CD4-positive, alpha-beta T cell treated with Interleukin-15 for 1 hour (primary cell): ENCODE results near the gene KRT81.
"Not testable (repeated sequence)": the region's sequence is repeated elsewhere in the genome, so short reads cannot be mapped to it uniquely, and the experiment has no call there.

Experiments
- DNase-seq: peaks from one replicate; pipeline ENCODE4 v3.0.0-alpha.2; 2020

KRT81 gene

DNA sequence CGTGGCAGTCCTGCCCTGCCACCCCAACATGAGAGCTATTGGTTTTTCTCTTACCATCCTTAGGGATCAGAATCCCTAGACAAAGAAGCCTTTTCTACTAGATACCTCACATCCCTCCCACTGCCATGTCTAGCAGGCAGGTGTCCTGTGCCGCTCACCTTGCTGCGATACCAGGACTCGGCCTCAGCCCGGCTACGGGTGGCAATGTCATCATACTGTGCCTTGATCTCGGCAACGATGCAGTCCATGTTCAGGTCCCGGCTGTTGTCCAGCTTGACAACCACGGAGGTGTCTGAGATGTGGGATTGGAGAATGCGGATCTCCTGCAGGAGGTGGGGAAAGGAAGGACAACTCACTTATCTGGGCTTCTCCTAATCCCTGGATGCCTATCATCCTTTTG is 25.4 kb upstream of the KRT81 start:
- DNase-seq, result no peak

DNA sequence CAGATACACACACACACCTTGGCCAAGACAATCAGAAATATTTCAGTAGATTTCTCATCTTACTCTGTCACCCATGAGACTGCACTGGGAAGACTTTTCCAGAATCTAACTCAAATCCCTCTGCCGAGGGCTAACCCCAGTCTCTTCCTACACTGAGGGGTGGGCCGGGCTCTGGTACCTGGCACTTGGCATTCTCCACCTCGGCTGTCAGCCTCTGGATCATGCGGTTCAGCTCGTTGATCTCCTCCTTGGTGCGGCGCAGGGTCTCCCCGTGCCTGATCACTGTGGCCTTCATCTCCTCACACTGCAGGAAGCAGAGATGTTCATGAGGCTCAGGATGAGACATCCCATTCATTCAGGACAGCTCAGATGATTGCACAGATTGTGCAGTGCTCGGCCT is 25.0 kb upstream of the KRT81 start:
- no peak for DNase-seq

DNA sequence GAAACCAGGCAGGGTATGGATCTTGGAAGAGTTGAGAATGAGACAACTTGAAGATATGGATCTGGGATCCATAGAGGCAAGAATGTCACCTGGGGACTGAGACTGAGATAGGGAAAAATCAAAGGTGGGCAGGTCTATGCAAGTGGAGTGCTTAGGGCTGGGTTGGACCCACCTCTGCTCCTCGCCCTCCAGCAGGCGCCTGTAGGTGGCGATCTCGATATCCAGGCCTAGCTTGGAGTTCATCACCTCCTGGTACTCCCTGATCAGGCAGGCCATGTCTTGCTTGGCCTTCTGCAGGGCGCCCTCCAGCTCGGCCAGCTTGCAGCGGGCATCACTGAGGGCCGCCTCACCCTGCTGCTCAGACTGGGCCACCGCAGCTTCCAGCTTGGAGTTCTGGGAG is 24.4 kb upstream of the KRT81 start:
- not testable (repeated sequence) for DNase-seq

DNA sequence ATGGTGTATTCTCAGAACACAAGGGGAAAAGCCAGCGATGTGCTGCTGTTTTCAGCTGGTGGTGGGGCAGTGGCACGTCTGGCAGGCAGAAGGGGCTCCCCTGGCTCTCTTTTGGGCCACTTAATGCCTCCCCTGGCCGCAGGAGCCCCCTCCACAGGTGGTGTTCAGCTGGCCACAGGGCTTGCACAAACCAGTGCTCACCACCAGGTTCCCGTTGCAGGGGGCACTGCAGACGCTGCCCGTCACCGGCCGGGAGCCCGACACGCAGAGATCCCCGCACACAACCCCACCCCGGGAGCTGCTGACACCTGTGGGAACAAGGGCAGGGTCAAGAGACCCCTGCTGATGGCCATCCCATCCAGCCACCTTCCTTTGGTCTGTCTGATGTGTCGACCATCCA is 23.2 kb upstream of the KRT81 start:
- no peak for DNase-seq

DNA sequence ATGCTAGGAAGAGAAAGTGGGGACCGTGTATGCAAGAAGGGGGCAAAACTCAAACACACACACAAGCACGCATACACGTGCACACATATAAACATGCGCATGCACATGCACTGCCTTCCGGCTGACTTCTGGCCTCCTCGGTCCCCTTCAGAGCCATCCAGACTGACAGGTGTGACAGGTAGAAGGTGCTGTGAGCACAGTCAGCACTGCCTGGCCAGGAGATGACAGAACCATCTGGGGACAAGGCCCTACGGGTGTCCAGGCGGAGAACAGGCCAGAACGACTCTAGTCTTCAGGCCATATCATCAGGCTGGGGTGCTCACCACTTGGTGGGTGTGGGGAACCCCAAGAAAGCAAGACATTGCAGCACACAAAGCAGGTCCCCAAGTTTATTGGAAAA is 22.6 kb upstream of the KRT81 start:
- DNase-seq, result no peak

DNA sequence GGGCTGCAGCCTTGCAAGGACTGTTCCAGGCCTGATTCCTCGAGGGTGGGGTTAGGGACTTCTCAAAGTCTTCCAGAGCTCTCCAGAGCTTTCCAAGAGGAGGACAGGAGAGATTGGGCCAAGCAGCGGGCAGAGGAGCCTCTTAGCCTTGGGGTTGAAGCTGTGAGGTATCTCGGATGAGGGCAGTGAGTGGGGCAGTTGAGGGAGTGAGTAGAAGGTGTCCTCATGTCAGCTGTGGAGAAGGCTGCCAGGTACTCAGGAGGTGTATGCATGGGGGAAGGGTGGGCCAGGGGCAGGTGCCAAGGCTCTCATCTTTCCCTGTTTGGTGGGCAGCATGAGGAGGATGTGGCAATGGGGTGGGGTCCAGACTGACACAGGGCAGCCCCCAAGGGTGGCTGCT is 22.1 kb upstream of the KRT81 start:
- DNase-seq, result no peak

DNA sequence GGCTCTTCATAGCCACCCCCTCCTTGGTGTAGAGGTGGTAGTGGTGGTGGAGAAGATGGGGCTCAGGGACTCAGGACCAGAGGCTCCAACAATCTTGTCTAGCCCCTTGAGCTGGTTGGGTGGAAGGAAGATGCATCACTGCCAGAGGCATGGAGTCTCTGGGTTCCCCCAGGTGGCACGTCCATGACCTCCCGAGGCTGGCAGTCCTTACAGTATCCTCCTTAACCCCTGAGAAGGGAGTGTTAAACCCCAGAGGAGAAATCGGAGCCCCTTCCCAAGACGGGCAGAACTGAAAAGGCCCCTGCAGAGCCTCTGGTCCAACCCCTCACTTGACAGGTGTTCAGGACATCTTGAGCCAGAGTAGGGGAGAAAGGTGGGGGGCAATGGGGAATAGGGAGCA is 20.8 kb upstream of the KRT81 start:
- no peak for DNase-seq

DNA sequence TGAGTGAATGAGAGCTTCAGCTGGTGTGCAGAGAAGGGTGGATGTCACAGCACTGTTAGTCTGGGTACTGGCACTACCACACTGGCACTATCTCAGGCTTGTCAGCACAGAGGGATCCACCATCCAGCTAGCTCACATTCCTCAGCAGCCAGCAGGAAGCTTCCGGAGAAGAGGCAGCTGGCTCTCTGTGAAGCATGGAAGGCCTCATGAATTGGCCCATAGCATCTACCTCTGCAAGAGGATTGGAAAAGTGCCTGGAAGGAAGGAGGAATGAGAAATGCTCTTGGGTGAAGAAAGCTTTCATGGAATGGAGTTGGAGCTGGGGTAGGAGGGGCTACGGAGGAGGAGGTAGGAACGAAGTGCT is 19.9 kb upstream of the KRT81 start:
- no peak for DNase-seq

DNA sequence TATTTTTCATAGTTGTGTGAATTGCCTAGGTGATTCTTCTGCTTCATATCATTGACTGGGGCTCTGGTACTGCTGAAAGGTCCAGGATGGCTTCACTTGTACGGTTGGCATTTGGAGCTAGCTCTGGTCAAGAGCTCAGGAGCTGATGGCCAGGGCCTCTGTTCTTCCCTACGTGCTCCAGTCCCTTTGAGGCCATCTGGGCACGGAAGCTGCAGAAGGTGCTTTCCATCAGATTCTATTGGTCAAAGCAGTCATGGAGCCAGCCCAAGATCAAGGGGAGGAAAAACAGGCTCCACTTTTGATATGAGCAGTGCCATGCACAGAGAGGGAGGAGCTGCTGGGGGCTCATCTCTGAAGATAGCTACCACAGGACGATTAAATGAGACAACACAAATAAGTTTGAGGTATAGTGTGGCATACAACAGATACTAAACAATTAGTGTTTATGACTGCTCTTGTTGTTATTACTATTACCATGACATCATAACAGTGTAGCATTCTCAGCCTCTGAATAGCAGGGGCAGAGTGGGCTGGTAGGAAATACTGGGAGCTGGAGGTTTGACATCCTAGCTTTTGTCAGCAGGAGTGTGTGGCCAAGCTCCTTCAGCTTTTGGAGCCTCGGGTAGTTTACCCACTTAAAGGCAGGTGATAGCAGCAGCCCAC is 19.4 kb upstream of the KRT81 start:
- no peak for DNase-seq

DNA sequence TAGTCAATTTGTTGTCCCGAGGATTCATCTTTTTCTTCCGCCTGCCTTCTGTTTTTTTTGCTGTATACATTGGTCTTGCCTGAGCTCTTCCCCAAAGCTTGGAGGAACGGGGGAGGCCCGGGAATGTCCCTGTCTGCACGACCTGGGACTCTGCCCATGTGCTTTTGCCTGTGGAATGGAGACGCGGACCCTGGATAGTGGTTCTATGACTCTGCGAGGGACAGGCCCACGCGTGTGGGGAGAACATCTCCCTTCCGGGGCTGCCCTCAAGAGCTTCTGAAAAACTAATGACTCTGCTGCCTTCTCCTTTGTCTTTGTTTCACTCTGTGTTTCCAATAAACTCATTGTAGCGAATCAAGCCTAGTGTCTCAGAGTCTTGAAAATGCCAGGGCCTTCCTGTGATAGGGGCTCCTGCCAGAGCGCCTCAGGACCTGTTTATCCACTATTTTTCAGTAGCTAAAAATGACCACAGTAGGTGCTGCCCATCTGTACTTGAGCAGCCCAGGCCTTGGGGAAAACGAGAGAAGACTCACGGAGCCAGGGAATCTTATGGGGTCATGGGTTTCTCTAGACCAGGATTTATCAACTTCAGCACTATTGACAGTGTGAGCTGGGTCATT is 17.6 kb upstream of the KRT81 start:
- no peak for DNase-seq

DNA sequence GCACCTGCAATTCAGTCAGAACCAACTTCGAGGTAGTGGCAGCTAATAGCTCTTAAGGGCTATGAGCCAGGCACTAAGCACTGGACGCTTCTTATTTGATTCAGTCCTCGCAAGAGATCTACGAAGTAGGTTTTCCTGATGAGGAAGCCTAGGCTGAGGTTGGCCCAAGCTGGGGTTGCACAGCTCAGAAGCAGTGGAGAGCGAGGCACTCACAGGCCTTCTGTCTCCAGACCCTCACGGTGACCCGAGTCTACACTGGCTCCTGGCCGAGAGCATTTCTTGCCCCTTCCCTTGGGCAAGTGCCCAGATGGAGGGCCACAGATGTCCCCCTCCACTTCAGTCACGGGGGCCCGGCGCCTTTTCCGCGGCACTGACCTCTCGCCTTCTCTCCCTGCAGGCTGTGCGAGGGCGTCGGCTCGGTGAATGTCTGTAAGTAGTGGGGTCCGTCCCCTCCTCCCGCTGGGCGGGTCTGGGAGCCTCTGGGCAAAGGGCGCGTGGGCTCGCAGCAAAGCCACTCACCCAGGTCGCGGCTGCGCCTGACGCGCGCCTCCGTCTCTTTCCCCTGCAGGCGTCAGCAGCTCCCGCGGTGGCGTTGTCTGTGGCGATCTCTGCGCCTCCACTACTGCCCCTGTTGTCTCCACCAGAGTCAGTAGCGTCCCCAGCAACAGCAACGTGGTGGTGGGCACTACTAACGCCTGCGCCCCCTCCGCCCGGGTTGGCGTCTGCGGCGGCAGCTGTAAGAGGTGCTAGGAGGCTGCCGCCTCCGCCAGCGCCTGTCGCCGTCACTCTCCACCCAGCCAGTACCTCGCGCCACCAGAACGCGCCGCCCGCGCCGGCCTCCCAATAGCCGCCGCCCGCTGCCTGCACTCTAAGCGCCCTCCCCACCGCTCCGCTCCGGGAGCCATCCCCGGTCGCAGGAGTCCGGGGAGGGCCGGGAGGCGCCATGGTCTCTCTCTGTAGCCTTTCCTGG is 16.8 kb upstream of the KRT81 start:
- DNase-seq, result no peak

DNA sequence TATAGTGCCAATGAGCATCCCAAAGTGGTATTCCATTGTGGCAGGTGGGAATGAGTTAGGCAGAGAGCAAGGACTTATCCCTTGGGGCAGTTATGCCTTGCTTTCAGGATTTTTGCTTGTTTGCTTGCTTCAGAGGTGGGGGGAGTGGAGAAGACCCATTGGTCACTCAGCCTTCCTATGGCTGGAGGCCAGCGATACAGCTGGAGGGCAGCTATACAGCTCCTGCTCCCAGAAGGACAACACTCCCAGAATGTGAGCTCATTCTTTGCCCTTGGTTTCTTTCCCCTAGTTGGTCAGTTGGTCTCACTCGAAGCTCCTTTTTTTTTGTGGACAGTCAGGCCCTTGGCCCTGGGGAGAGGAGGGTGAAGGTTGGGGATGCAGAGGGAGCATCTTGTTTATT is 15.4 kb upstream of the KRT81 start:
- DNase-seq, result no peak

DNA sequence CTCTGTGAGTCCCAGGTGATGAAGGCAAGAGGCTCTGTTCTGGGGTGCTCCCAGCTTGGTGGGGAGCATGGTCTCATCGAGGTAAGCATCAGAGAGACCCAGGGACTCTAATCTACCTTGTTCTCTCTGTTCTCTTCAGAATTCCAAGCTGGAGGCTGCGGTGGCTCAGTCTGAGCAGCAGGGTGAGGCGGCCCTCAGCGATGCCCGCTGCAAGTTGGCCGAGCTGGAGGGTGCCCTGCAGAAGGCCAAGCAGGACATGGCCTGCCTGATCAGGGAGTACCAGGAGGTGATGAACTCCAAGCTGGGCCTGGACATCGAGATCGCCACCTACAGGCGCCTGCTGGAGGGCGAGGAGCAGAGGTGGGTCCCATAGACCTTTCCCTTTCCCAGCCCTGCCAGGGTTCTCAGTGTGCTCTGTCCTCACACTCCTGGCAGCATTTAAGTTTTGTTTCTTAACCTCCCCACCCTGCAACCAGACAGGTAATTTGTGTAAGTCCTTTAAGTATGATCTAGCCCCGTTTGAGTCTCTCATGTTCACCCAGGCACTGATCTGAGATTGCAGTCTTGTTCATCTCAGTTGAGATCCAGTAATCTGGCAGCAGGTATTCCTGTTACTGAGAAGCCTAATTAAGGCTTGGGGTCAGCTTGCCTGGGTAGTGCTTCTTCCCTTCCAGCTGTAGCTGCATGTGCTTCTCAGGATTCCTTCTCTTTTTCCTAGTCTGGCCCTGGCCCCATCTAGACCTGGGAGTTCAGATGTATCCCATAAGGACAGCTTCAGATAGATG is 14.8 kb upstream of the KRT81 start:
- no peak for DNase-seq

DNA sequence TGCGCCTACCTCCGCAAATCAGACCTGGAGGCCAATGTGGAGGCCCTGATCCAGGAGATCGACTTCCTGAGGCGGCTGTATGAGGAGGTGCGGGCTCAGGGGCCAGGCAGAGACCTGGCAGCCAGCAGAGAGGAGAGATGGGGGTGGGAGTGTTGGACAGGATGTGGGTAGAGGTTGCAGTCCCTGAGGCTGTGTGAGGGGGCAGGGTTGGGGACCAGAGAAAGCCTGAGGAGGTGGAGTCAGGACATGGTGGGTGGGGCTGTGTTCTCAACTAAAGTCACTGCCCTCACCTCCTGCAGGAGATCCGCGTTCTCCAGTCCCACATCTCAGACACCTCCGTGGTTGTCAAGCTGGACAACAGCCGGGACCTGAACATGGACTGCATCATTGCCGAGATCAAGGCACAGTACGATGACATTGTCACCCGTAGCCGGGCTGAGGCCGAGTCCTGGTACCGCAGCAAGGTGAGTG is 13.6 kb upstream of the KRT81 start:
- DNase-seq, result peak; percentile 28

DNA sequence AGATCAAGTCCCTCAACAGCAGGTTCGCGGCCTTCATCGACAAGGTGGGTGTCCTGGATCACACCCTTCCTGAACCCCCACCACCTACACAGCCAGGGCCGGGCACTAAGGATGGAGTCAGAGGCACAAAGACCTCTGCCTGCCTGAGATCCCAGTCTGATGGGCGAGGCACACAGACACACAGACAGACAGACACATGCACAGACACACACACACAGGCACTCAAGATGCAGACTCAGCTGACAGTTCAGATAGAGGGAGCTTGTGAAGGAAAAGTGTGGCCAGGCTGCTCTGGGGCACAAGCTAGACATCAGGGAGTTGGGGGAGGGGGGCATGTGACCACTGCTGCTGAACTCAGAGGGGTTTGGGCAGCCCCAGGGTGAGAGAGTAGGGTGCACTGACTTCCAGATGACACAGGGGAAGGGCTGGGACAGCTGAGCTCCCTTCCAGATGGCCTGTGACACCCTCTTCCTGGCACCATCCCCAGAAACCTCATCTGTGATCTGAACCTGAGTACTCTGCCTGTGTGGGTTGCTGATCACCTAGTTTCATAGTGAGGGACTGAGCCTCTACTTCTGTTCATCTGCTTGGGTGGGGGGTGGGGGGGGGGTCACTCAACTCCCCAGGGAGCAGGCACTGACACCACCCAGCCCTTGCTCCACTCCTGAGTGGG is 11.0 kb upstream of the KRT81 start:
- not testable (repeated sequence) for DNase-seq

DNA sequence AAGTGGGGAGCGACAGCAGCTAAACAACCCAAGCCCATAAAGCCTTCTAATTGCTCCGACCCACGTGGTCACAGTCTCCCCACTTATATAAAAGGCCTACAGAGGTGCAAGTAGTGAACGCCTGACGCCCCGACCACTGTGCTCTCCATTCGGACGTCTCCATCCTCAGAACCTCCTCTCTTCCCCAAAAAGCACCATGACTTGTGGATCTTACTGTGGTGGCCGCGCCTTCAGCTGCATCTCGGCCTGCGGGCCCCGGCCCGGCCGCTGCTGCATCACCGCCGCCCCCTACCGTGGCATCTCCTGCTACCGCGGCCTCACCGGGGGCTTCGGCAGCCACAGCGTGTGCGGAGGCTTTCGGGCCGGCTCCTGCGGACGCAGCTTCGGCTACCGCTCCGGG is 10.4 kb upstream of the KRT81 start:
- DNase-seq, result not testable (repeated sequence)

DNA sequence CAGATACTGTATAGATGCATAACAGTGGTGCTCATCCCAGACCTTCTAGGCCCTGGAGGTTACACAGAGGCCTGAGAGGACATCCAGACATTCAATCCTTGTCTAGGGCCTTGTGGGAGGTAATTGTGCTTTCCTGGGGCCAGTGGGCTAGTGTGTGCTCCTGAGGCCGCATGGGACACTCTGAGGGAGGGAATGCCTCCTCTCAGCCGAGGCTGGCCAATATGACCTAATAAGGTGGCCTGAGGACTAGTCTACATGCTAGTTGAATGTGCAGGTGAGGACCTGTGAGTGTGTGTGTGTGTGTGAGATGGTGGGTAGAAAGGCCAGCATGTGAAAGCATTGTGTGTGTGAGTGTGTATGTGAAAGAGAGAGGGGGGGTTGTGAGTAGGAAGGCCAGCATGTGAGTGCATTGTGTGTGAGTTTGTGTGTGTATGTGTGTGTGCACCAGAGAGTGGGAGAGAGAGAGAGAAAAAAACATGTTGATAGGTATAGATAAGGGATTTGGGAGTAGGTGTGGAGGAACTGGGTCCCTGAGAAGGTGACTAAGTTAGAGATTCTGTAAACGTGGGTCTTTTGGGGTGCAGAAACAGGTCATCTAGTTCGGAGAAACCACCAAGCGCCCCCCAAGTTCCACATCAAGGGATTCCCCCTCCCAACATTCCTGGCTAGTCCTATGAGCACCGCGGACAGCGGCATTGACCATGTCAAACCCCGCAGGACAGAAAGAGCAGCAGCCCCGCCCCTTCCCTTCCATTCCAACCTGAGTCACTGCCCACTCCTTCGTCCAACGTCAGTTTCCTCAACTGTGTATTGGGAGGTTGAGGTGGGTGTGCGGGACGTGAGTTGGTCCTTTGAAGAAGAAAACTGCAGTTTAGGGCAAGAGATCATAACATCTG is 9.7 kb upstream of the KRT81 start:
- no peak for DNase-seq

DNA sequence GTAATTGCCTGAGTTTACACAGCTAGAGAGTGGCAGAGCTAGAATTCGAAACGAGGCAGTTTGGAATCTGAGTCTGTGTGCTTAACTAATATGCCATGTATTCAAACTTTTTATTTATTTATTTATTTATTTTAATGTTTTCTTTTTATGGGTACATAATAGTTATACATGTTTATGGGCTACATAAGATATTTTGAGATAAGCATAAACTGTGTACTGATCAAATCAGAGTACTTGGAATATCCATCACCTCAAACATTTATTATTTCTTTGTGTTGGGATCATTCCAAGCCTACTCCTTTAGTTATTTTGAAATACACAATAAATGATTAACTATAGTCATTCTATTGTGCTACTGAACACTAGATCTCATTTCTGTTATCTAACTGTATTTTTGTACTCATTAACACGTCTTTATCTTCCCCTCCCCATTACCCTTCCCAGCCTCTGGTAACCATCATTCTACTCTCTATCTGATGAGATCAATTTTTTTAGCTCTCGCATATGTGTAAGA is 7.4 kb upstream of the KRT81 start:
- no peak for DNase-seq

DNA sequence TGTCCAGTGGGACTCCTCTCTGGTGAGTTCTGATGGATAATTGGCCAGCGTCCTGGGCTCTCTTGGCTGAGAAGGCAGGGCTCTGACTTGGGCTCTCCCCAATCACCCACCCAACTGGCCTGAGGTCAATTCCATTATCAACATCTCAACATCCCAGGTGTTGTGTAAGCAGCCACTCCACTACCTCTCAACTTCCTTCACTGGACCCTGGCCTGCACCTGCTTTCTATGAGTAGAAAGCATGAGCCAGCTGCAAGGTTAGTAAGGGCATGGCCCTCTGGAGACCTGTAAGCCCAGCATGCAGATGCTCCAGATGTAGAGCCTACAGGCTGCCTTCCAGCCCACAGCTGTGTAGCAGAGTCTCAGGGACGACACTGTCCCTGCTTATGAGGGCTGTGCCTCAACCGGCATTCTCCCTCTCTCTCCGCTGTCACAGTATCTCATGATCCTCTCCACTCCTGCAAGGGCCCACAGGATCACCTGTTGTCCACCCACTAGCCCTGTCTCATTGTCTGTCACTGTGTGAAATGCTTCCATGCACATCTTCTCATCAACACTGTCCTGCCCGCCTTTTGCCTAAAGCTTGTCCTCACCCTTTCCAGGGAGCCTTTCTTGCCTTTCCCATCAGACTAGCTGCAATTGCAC is 5.4 kb upstream of the KRT81 start:
- DNase-seq, result no peak

DNA sequence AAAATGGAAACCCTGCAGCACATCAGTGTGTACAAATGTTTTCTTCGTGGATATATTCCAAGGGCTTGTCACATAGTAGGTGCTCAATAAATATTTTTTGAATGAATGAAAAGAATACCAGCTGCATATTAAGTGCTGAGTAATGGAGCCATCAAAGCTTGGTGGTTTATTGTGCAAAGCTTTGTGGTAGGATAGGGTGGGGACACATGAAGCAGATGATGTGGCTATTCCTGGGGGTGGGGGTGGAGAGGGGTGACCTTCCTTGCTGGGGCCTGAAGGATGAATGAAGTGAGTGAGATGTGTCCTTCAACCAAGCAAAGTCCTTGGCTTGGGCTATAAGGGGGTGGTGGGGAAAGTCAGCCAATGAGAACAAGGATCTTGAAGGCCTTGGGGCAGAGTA is 4.3 kb upstream of the KRT81 start:
- no peak for DNase-seq

DNA sequence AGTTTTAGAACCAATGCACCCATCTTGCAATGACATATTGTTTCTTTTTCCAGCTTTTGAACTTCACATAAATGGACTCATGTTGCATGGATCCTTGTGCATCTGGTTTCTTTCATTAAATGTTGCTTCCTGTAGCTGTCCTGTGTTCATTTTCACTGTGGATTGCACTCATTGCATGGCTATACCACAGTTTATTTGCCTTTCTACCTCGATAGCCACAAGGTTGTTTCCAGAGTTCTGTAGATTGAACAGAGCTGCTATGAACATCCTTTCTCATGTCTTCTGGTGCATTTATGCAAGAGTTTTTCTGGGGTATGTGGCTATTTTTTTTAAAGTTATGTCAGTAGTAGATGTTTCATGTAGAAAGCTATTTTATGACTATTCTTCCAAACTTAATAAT is 3.5 kb upstream of the KRT81 start:
- no peak for DNase-seq
